GM21360 (cell line): ENCODE data around the gene KLKB1.

Source experiments
- ATAC-seq: cut with Tn5 transposase; IDR thresholded peaks from one replicate; pipeline ENCODE4 v1.9.1; 2021; ENCODE audit warnings: mild to moderate bottlenecking, moderate library complexity; ENCODE audit not compliant: unreplicated experiment

Gene KLKB1

DNA sequence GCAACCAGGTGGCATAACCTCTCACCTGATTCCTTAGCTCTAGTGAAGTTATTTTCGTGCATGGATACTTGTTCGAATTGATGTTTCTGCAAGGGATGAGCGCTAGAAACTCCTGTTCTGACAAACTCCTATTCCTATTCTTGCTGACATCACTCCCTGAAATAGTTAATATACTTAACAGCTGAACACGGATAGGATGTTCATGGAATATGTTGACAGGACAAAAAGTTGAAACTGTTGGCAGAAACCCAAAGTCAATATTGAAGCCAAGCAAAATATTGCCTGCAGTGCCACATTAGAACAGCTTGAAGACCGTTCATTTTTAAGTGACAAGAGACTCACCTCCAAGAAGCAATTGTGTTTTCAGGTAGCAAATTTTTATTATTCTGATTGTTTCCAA lies at the start of gene KLKB1:
Gene KLKB1, plus strand, starts transcription at position 287 of the 400 bp plus-strand sequence. CDS start 689 bp downstream, outside the sequence.
- ATAC-seq: no peak

DNA sequence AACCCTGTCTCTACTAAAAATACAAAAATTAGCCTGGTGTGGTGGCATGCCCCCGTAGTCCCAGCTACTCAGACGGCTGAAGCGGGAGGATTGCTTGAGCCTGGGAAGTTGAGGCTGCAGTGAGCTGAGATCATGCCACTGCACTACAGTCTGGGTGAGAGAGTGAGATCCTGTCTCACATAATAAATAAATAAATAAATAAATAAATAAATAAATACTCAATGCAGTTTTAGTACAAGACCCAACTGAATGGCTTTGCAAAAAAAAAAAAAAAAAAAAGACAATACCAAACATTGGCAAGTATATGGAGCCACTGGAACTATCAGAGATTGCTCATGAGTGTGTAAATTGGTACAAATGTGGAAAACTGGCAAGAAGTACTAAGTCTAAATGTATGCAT lies 39.2 kb upstream of the KLKB1 start:
- no peak for ATAC-seq

DNA sequence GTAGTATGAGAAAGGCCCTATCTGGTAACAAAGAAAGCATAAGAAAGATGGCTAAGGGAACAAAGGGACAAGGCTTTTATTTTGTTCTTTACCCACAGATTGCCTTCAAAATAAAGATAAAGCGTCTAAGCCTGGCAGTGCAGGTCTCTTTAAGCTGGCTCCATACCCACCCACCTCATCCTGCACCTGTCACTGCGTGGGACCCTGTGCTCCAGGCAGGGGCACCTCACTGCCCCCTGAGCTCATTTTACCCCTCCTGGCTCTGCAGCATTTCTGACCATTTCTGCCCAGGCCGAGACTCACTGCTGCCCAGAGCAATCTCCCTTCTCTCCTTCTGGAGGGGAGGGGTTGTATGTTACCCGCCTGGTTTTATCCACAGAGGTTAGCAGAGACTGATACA lies 37.7 kb upstream of the KLKB1 start:
- no peak for ATAC-seq

DNA sequence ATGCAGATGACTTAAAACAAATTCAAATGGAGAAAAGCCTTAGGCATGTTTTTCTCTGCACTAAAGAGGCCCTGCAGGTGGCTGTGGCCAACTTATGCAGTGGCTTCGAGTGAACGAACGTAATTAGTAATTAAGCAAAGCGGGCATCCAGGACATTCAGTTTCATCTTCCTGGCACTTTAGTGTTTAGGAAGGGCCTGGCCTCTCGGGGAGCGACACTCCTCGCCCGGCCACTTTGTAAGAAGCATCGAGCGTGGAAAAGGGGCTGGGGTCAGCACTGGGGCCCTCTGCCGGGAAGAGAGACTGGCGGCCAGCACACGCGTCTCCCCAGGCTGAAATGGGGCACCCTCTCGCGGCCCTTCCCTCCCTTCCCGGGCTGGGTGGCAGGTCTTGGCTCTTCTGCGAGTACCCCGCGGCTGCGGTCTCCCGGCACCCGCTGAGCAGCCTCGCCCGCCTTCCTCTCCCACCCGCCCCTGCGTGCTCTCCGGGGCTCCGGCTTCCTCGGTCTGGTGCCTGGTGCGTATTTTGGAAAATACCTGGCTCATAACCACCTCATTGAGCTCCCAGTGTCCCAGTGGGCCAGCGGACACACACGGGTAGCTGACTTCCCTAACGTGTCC lies 36.6 kb upstream of the KLKB1 start:
- peak; percentile 33 for ATAC-seq

DNA sequence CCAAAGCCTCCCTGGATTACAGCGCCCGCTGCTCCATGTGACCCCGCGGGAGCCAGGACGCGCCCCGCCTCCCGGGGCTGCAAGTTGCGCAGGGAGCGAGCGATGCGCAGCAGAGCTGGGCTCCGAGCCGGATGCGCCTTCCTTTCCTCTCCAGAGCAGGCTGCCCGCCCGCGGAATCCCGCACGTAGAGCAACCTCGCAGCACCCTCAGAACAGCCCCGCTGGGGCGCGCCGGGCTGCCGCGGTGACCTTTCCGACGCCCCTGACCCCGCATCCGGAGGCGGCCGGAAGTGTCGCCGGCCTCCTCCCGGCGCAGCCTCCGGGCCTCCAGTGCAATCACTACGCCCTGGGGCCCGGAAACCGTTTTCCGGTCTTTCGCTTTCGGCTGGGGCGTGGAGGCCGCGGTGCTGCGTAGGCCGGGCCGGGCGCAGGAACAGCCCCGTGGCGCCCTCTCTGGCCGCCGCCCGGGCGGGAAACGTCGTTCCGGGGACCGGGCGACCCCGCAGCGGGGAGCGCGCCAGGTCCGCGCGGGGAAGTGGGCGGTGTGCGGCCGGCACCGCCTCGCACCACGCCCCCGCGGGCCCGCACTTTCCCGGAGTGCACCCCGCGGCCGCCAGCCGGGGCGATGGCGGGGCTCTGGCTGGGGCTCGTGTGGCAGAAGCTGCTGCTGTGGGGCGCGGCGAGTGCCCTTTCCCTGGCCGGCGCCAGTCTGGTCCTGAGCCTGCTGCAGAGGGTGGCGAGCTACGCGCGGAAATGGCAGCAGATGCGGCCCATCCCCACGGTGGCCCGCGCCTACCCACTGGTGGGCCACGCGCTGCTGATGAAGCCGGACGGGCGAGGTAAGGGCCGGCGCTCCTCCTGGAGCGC lies 35.9 kb upstream of the KLKB1 start, which contains the start of gene CYP4V2:
Gene CYP4V2, plus strand, starts transcription at position 368 of the 866 bp plus-strand sequence. Its CDS starts 257 bp downstream, at position 625.
- ATAC-seq: peak; percentile 85

DNA sequence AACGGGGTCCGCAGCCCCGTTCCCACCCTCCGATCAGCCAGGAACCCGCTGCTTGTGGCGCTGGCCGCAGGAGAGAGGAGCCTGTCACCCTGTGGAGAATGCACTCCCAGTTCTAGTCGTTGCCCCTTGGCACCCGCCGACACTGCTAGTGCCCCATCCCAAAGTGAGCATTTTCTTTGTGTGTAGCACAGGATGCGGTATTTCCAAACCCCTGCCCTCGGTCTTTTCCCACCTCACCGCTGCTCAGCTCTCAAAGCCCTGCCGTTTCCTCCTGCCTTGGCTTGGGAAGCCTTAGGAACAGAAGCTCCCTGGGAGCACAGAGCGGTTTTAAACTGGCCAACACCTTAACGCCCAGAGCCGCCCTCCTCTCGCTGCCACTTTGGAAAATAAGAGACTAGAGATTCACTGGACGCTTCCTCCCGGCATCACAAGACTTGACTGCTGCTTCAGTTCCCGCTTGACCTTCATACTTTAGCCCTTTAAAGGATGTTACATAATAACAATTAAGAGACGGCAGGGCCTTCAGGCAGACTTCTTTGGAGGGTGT lies 35.2 kb upstream of the KLKB1 start:
- no peak for ATAC-seq

DNA sequence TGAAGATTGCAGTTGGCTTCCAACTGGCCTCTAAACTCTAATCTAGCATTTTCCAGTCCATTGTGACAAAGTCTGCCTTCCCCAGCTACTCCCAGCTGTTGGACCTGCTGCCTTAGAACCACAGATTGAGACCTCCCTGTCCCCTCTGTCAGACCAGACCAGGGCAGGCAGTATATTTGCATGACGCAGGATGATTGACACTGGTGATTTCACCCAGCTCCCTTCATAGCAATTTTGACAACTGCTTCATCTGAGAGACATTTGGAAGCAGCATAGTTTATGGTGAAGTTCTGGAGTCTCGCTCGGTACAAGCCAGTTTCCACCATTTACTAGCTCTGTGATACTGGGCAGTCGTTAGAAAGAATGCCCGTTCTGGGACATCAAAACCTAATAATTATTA lies 33.5 kb upstream of the KLKB1 start:
- no peak for ATAC-seq

DNA sequence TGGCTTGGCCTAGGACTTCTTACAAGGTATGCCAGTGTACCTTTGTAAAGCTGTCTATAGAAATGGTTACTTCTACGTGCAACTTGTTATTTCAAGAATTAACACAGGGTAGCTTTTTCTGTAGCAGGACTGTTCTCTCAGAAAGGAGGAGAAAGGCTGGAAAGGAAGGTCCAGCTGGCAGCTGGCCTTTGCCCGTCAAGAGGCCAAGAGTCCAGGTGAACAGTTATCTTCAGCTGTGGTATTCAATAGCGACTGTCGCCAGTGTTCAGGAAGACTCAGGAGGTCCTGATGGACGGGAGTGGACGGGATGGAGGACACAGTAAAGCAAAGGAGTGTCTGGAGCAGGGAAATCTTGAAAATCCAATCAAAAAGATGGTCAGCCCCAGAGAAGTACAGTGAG lies 31.2 kb upstream of the KLKB1 start:
- ATAC-seq: no peak

DNA sequence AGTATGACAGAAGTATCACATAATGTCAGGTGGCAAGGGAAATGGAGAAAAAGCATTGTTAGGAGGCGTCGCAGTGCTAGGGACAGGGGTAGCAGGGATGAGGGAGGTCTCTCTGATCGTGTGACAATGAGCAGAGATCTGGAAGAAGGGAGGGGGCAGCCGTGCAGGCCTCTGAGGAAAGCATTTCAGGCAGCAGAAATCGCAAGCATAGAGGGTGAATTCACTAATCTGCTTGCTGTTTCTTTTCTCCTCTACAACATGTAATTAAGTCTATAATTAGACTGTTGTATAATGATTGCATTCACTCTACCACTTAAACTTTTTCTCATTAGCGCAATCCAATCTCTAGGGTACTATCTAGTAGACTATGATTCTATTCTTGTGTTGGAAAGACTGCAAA lies 26.8 kb upstream of the KLKB1 start:
- ATAC-seq: no peak

DNA sequence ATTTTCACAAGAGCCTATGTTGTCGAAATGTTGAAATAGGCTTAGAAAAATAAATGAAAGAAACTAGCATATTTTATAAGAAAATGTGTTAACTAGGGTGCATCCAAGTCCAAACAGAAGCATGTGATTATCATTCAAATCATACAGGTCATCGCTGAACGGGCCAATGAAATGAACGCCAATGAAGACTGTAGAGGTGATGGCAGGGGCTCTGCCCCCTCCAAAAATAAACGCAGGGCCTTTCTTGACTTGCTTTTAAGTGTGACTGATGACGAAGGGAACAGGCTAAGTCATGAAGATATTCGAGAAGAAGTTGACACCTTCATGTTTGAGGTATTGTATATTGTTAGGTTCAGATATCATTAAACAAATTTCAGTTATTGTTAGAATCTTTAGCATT lies 26.3 kb upstream of the KLKB1 start:
- no peak for ATAC-seq

DNA sequence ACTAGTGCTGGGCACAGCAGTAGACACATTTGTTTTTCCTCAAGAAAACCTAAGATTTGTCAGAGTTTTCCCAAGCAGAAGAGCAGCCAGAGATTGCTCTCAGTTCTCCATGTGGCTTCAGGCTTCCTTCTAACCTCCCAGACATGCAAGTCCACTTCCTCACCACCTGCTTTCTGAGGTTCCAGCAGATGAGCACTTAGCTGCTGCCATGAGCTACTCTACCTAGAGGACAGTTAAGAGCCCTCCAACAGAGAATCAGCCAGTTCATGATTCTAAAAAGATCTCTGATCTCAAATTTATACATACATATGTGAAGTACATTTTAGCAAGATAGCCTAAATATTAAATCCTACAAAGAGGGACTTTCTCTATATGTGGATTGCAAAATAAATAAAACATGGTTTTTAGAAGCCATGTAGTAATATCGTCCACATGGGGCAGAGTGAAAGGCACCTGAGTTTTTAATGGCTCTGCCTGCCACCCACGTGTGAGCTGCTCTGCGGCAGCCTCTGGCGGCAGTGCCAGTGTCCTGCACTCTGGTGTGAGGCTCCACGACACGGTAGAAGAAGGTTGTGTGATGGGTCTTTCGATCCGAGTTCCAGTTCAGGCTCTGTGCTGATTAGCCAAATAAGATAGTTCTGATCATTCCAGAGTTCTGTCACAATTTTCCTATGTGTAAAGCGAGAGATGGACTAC lies 25.6 kb upstream of the KLKB1 start:
- peak; percentile 97 for ATAC-seq

DNA sequence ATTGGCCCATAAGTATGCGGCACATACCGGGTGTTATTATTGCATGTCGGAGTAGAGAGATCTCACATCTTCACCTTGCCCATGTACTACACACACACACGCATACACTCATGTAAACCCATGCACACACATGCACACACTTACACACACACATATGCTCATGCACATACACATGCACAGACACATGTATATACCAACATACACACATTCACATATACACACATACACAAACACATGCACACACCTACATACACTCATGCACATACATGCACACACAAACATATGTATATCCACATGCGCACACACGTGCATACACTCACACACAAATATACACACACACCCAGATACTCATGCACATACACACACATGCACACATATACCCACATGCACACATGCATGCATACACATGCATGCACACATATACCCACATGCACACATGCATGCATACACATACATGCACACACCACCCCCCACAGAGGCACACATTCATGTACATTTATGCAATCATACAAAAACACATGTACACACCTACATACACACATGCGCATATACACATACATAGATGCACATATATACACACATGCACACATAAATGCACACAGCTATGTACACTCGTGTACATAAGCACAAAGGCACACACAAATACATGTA lies 24.7 kb upstream of the KLKB1 start:
- ATAC-seq: no peak

DNA sequence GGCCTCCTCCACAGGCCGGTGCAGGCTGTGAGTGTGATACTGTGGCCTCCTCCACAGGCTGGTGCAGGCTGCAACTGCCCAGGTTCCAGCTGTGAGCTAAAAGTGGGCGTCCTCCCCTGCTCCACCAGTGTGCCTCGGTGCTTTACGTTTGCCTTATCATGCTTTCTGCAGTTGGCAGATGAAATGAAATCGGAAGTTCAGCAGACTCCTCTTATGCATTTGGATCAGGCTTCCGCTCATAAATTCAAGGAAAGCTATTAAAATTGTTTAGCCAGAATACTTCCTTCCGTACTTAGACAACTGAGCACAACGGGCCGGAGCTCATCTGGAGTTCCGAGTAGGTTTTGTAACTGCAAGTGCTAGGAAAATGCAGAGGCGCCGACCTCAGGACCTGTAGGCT lies 23.9 kb upstream of the KLKB1 start:
- ATAC-seq: no peak

DNA sequence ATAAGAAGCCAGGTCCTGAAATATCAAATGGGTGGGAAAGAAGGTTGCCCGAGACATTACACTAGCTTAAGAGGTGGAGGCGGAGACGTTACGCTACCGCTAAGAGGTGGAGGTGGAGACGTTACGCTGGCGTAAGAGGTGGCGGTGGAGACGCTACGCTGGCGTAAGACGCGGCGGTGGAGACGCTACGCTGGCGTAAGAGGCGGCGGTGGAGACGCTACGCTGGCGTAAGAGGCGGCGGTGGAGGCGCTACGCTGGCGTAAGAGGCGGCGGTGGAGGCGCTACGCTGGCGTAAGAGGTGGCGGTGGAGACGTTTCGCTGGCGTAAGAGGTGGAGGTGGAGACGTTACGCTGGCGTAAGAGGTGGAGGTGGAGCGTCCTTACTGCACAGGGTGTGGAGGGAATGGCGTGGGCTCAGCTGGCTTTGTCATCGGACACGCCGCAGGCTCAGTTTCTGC lies 23.2 kb upstream of the KLKB1 start:
- peak; percentile 58 for ATAC-seq

DNA sequence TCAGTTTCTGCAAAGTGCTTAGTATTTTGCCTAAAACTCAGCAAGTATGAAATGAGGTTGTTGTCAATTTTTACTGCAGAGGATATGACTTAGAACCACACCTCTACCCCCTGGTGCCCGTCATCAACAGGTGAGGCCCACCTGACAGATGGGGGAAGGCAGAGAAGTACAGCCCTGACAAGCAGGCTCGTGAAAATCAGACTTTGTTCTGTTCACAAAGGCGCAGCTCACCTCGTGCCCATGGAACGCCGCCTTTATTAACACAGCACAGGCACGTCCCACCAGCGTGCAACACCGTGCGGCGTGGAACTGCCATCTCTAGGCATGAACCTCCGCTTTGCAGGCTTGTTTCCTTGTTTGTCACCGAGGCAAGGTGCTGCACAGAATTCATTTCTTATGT lies 22.6 kb upstream of the KLKB1 start:
- no peak for ATAC-seq

DNA sequence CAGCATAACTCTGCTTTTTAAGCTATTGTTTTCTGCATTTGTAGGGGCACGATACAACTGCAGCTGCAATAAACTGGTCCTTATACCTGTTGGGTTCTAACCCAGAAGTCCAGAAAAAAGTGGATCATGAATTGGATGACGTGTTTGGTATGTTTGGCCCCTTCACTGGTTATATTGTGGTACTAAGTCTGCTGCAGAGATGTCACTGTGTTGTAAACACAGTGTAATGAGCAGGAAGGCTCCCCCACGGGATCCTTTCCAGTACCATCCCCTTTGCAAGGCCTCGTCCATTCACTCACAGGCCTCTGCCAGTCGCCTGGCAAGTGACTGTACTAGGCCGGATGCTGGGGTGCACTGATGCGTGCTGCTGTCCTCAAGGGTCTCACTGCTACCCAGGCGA lies 22.2 kb upstream of the KLKB1 start:
- ATAC-seq: no peak

DNA sequence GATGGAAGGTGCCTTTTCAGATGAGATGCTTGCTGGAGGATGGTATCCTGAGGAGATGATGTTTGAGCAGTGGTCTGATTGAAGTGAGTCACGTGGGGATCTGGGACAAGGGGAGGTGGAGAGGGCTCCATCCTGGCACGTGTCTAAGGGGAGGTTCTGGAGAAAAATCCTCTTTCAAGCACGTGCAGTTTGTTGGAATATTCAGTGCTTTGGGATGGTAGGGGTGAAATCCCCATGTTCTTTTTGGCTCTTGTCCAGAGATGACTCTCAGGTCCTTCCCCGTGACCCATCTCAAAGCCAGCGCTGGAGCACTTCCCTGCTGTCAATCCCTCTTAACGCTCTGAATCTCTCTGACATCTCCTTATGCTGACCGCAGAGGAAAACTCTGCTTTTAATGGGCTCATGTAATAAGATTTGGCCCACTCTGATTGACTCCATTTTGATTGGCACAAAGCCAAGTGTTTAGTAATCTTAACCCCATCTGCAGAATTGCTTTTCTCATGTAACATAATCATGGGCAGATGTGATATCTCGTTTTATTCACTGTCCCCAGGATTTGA lies 10.8 kb upstream of the KLKB1 start:
- no peak for ATAC-seq

DNA sequence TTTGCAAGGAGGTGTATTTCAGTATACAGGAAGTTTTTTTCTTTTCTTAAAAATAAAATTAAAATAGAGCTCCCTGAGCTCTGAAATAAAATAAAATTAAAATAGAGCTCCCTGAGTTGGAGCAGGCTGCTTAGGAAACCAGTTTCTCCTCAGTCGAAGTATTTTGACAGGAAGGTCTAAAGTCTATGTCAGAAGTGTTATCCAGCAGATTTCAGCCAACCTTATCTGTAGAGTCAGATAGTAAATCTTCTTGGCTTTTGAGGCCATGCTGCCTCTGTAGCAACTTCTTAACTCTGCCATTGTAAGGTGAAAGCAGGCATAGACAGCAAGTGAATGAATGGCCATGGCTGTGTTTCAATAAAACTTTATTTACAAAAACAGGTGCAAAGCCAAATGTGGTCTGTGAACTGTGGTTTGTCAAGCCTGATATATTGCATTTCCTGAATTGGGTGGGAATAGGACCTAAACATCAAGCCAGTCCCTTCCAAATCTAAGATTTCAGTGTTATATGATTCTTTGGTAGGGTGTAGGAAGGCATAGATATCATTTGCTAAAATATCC lies 9.5 kb upstream of the KLKB1 start:
- no peak for ATAC-seq

DNA sequence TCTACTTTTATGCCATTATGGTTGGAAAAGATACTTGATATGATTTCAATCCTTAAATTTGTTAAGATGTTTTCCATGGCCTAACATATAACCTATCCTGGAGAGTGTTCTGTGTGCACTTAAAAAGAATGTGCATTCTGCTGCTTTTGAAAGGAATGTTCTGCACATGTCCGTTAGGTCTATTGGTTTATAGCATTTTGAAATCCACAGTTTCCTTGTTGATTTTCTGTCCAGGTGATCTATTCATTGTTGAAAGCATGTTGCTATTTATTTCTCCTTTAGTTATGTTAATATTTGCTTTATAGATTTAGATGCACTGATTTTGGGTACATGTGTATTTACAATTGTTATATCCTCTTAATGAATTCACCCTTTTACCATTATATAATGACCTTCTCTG lies 5.7 kb upstream of the KLKB1 start:
- no peak for ATAC-seq

DNA sequence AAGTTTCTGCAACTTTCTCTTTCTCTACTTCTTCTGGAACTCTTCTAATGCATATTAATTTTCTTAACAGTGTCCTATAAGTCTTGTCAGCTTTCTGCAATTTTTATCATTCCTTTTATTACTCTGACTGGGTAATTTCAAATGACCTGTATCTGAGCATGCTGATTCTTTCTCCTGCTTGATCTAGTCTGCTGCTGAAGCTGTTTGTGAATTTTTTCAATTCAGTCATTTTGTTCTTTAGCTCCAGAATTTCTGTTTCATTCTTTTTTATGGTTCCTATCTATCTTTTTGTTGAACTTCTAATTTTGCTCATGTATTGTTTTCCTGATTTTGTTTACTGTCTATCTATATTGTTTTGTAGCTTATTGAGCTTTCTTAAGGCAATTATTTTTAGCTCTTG lies 1.5 kb upstream of the KLKB1 start:
- no peak for ATAC-seq
